Endothelial cell of umbilical vein (primary cell): ENCODE measurements around the gene PRMT2. TPM values are rescaled to one million over a fixed set of nuclear protein-coding genes. Genes with fewer than 3 reads are reported as not detected.

Experiments
- BruUV-seq: library from RNA; stranded (reverse); fragments of 400-500 nt; replicated peaks from 2 replicates; lab custom pipeline; 2021; lab: Mats Ljungman, UMichigan
- CTCF ChIA-PET: fragments of 300-600, 350-600 bp; sonication (Branson Sonifier 250); formaldehyde crosslinking; loops from one replicate; lab custom pipeline; 2021; ENCODE audit warnings: antibody characterized with exemption, inconsistent platforms; lab: Charles Lee
- POLR2A ChIA-PET: fragments of 300-600, 350-600 bp; sonication (Branson Sonifier 250); formaldehyde crosslinking; loops from one replicate; lab custom pipeline; 2021; ENCODE audit warnings: antibody characterized with exemption, inconsistent platforms; lab: Charles Lee
- DNase-seq: peaks from one replicate; pipeline ENCODE4 v3.0.0-alpha.2; 2011; ENCODE audit warnings: low read depth, low spot score
- FAIRE-seq: peaks from 2 replicates; lab custom pipeline; 2011; peaks lifted over from hg19 to GRCh38; lab: Jason Lieb, UNC
- H2AFZ ChIP-seq: 2 replicates; pipeline ENCODE4 v1.6.0; 2012; ENCODE audit warnings: low read depth, low read length, control low read depth, inconsistent platforms
- H3K27ac ChIP-seq: 2 replicates; pipeline ENCODE4 v1.5.1; 2011; ENCODE audit warnings: low read depth, mild to moderate bottlenecking, control low read depth, low read length, moderate library complexity; ENCODE audit not compliant: insufficient read depth
- H3K27me3 ChIP-seq, 2 experiments: 2 replicates each; pipeline versions ENCODE4 v1.6.0 to v1.6.1; 2011; ENCODE audit warnings: low read length in 2 of 2, mixed read lengths in 1 of 2; ENCODE audit not compliant: control insufficient read depth in 2 of 2, insufficient read depth in 2 of 2
- H3K36me3 ChIP-seq, 2 experiments: 2 replicates in 1 of 2; 3 replicates in 1 of 2; pipeline ENCODE4 v1.5.1; 2011; ENCODE audit warnings: low read length in 2 of 2, mild to moderate bottlenecking in 1 of 2, moderate library complexity in 1 of 2; ENCODE audit not compliant: control insufficient read depth in 2 of 2, insufficient read depth in 2 of 2; ENCODE audit errors: extremely low read depth in 1 of 2
- H3K4me1 ChIP-seq: 3 replicates; pipeline ENCODE4 v1.5.1; 2011; ENCODE audit warnings: mild to moderate bottlenecking, low read length; ENCODE audit not compliant: control insufficient read depth, insufficient read depth; ENCODE audit errors: extremely low read depth
- H3K4me2 ChIP-seq: 2 replicates; pipeline ENCODE4 v1.6.1; 2011; ENCODE audit warnings: low read length, control low read depth, mixed read lengths; ENCODE audit not compliant: insufficient read depth
- H3K4me3 ChIP-seq, 3 experiments: fragments of 200-600 bp in 1 of 3; sonication (generic), shearing (Covaris generic) in 1 of 3; replicated peaks in 1 of 3; 2 replicates each; pipeline ENCODE4 v1.5.1; 2011 to 2016; ENCODE audit warnings: control low read depth in 3 of 3, low read length in 3 of 3, mild to moderate bottlenecking in 2 of 3, inconsistent platforms in 1 of 3, low read depth in 1 of 3, moderate library complexity in 1 of 3; ENCODE audit not compliant: insufficient read depth in 1 of 3
- H3K79me2 ChIP-seq: 2 replicates; pipeline ENCODE4 v1.6.0; 2012; ENCODE audit warnings: low read length, inconsistent platforms; ENCODE audit not compliant: control insufficient read depth, insufficient read depth
- H3K9ac ChIP-seq: replicated peaks from 2 replicates; pipeline ENCODE3; 2011; ENCODE audit warnings: low read length, control low read depth; ENCODE audit not compliant: insufficient read depth; ENCODE audit errors: extremely low read depth
- H3K9me1 ChIP-seq: replicated peaks from 3 replicates; pipeline ENCODE4 v1.6.0; 2011; ENCODE audit warnings: mild to moderate bottlenecking, low read length; ENCODE audit not compliant: control insufficient read depth, insufficient read depth; ENCODE audit errors: extremely low read depth
- H3K9me3 ChIP-seq: replicated peaks from 2 replicates; pipeline ENCODE4 v1.5.1; 2012; ENCODE audit warnings: low read length, inconsistent platforms; ENCODE audit not compliant: control insufficient read depth, insufficient read depth
- H4K20me1 ChIP-seq: replicated peaks from 2 replicates; pipeline ENCODE3; 2011; ENCODE audit warnings: mild to moderate bottlenecking, low read length; ENCODE audit not compliant: control insufficient read depth, insufficient read depth; ENCODE audit errors: extremely low read depth
- EZH2 ChIP-seq: IDR thresholded peaks from 2 replicates; pipeline ENCODE4 v1.6.1; 2012; ENCODE audit warnings: borderline replicate concordance, low read depth, mild to moderate bottlenecking, moderate library complexity, low read length, inconsistent platforms; ENCODE audit not compliant: severe bottlenecking
- FOS ChIP-seq: IDR thresholded peaks from 2 replicates; pipeline ENCODE4 v1.6.1; 2011; ENCODE audit warnings: mild to moderate bottlenecking, low read length, moderate library complexity, borderline replicate concordance; ENCODE audit not compliant: insufficient read depth
- GATA2 ChIP-seq: IDR thresholded peaks from 2 replicates; pipeline ENCODE4 v1.7.0; 2011; ENCODE audit warnings: low read depth, mild to moderate bottlenecking, moderate library complexity, mixed read lengths, low read length; ENCODE audit not compliant: insufficient read length, insufficient read depth
- JUN ChIP-seq: IDR thresholded peaks from 2 replicates; pipeline ENCODE4 v1.6.1; 2011; ENCODE audit warnings: borderline replicate concordance, low read depth; ENCODE audit not compliant: insufficient read length, insufficient read depth
- MAX ChIP-seq: IDR thresholded peaks from 2 replicates; pipeline ENCODE4 v1.6.1; 2011; ENCODE audit not compliant: insufficient read depth, insufficient read length
- MYC ChIP-seq: IDR thresholded peaks from one replicate; pipeline ENCODE4 v1.6.1; 2011; ENCODE audit warnings: mild to moderate bottlenecking, low read depth, low read length
- POLR2A ChIP-seq: IDR thresholded peaks from 2 replicates; pipeline ENCODE4 v1.6.1; 2012; ENCODE audit warnings: low read depth, mild to moderate bottlenecking, control low read depth, low read length
- POLR2AphosphoS5 ChIP-seq: IDR thresholded peaks from 2 replicates; pipeline ENCODE4 v1.6.1; 2012; ENCODE audit warnings: low read depth, mild to moderate bottlenecking, control low read depth, low read length, moderate library complexity; ENCODE audit not compliant: insufficient read depth
- dilution Hi-C: fragments of 300-500 bp; cut with MboI; formaldehyde crosslinking; loops from one replicate; pipeline ENCODE4 v1.15.0; 2019; ENCODE audit warnings: low sequenced_read_pairs; ENCODE audit not compliant: extremely low pct_ligation_motif_present
- intact Hi-C: fragments of 100-400 bp; cut with micrococcal nuclease; formaldehyde crosslinking; loops from one replicate; pipeline ENCODE4 v1.10.0; 2022
- polyA plus RNA-seq, 4 experiments: library from polyadenylated mRNA; depleted of rRNA in 3 of 4; stranded (reverse) in 3 of 4; unstranded in 1 of 4; fragments of >200 nt; gene quantifications; 2 replicates each; pipeline versions ENCODE4 v1.2.1 to v1.2.3, GENCODE V29; 2011 to 2012; ENCODE audit warnings: missing spikeins in 1 of 4
- total RNA-seq: library from RNA; stranded (reverse); gene quantifications from 2 replicates; pipeline ENCODE4 v1.2.3, GENCODE V29; 2021
- TF ChIP-seq, protein P1 (sequence below), 2 donors: IDR thresholded peaks; 1 replicate in 1 of 2; 2 replicates in 1 of 2; pipeline ENCODE4 v1.5.1; 2011; ENCODE audit warnings: low read length in 2 of 2, mild to moderate bottlenecking in 2 of 2, moderate library complexity in 2 of 2, control low read depth in 1 of 2, inconsistent platforms in 1 of 2, low read depth in 1 of 2; ENCODE audit not compliant: insufficient read depth in 1 of 2; ENCODE audit errors: extremely low read depth in 1 of 2

PRMT2 gene
- total and polyA plus RNA-seq, 2 donors (not counting 3 experiments of a cell fraction or from before 2014, with no cell fraction given) = 125 to 193 TPM

DNA sequence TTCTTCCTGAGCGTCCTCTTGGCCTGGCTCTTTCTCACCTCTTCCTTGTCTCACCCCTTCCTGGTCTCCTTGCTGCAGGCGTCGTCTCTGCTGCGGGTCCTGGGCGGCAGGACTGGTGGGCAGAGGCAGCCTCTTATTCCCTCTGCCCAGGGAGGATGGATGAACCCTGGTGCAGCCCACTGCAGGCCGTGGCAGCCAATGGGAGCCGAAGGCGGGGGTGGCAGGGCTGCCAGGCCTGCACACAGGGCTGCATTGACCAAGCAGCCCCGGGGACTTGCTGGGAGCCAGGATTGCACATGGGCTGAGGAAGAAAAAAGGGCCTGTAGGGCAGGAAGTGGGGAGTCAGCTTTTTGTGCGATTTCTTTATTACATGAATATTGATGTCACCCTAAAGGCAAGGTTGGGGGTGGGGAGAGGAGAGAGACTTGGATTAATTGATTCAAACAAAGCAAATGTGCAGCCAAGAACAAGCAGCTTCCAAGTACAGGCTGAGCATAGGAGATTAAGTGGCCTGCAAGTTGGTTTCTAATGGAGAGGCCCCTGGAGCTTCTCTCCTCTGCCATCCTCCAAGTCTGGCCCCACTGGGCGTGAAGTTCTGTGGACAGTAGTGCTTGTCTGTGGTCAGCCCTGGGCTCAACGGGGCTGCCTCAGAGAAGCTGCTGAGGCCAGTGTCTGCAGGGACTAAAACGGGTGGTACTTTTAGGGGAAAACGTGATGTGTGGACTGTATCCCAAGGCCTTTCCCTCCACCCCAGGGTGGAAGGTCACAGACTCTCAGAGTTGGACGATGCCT lies 30.3 kb upstream of the PRMT2 start, which contains the start of gene S100B:
Gene S100B, minus strand, starts transcription at position 108 of the 792 bp plus-strand sequence. CDS start 2,667 bp downstream, outside the sequence.
- CTCF ChIA-PET = no interaction called here
- no peak within 1 kb of the TSS for H3K4me2 ChIP-seq
- TF ChIP-seq FOS = no peak
- TF ChIP-seq POLR2A = no peak
- no peak for TF ChIP-seq POLR2AphosphoS5
- TF ChIP-seq MYC = no peak
- TF ChIP-seq MAX = no peak
- TF ChIP-seq EZH2 = no peak
- TF ChIP-seq JUN = no peak
- no peak for TF ChIP-seq GATA2
- TF ChIP-seq, protein P1, sequence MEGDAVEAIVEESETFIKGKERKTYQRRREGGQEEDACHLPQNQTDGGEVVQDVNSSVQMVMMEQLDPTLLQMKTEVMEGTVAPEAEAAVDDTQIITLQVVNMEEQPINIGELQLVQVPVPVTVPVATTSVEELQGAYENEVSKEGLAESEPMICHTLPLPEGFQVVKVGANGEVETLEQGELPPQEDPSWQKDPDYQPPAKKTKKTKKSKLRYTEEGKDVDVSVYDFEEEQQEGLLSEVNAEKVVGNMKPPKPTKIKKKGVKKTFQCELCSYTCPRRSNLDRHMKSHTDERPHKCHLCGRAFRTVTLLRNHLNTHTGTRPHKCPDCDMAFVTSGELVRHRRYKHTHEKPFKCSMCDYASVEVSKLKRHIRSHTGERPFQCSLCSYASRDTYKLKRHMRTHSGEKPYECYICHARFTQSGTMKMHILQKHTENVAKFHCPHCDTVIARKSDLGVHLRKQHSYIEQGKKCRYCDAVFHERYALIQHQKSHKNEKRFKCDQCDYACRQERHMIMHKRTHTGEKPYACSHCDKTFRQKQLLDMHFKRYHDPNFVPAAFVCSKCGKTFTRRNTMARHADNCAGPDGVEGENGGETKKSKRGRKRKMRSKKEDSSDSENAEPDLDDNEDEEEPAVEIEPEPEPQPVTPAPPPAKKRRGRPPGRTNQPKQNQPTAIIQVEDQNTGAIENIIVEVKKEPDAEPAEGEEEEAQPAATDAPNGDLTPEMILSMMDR (IDR thresholded peaks at IDR 0.05; ENCODE audit: extremely low read depth in 1 of 2, insufficient read depth in 1 of 2, low read depth in 1 of 2, low read length in 2 of 2) = no peak

More for the DNA sequence above, 30.3 kb upstream of the PRMT2 start, which contains the start of gene S100B:
- no peaks in the 10 kb centered on the region for H3K36me3 ChIP-seq
- H3K4me1 ChIP-seq = no peaks in the 10 kb centered on the region
- FAIRE-seq (no peak), DNase-seq (no peak)
- intact Hi-C loops (no loop called here), dilution Hi-C loops (no loop called here)
- H2AFZ ChIP-seq = no peak within 1 kb of the TSS
- peaks cover 14 to 20% of the 10 kb centered on the region in 2 experiments for H3K27me3 ChIP-seq
- H3K9me3 ChIP-seq = no peaks in the 10 kb centered on the region
- BruUV-seq = no TSS peak
- POLR2A ChIA-PET = no interaction called here
- no peak within 1 kb of the TSS for H3K27ac ChIP-seq
- no peak within 1 kb of the TSS for H3K9ac ChIP-seq
- no peaks in the 10 kb centered on the region for H3K79me2 ChIP-seq
- H3K9me1 ChIP-seq = no peaks in the 10 kb centered on the region
- H3K4me3 ChIP-seq = no peak within 1 kb of the TSS
- no peaks in the 10 kb centered on the region for H4K20me1 ChIP-seq
